GM12891 (cell line): ENCODE measurements around the gene GPRASP3.

Experiments used
- POLR2A ChIP-seq: IDR thresholded peaks from 2 replicates; pipeline ENCODE4 v1.6.1; 2011; ENCODE audit warnings: low read depth, low read length, control low read depth
- POLR2AphosphoS5 ChIP-seq: IDR thresholded peaks from 2 replicates; pipeline ENCODE4 v1.6.1; 2011; ENCODE audit warnings: low read depth, low read length, control low read depth
- POU2F2 ChIP-seq: IDR thresholded peaks from 2 replicates; pipeline ENCODE4 v1.6.1; 2011; ENCODE audit warnings: low read depth, mild to moderate bottlenecking, control low read depth, low read length, moderate library complexity
- SPI1 ChIP-seq: IDR thresholded peaks from 2 replicates; pipeline ENCODE4 v1.6.1; 2011; ENCODE audit warnings: low read depth, low read length, control low read depth
- TAF1 ChIP-seq: IDR thresholded peaks from 2 replicates; pipeline ENCODE4 v1.6.1; 2011; ENCODE audit warnings: low read depth, low read length, control low read depth

GRCh38 chrX:102696306-102696705, 24.2 kb upstream of the GPRASP3 start:
- no peak for TF ChIP-seq POLR2A
- no peak for TF ChIP-seq TAF1
- TF ChIP-seq SPI1: no peak
- TF ChIP-seq POLR2AphosphoS5: no peak
- no peak for TF ChIP-seq POU2F2
